ENCODE results near the gene GATA5.

The GATA5 gene

DNA sequence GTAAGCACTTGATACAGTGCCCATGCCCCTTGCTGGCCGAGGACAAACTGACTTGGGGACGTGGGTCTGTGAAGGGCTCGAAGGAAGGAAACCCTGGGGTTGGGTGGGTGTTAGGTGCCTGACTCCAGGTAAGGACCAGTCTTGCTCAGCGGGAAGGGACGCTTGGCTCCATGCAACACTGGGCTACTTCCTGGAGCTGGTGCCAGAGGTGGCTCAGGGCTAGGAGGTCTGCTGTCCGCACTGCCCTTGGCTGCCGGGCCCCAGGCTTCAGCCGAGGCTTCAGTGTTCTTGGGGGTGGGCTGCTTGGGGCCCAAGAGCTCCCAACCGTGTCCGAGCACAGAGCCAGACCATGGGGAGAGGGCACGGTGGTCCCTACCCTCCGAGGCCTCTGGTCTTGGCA is 5.3 kb downstream of the GATA5 start:
- DNase-seq = no peak

DNA sequence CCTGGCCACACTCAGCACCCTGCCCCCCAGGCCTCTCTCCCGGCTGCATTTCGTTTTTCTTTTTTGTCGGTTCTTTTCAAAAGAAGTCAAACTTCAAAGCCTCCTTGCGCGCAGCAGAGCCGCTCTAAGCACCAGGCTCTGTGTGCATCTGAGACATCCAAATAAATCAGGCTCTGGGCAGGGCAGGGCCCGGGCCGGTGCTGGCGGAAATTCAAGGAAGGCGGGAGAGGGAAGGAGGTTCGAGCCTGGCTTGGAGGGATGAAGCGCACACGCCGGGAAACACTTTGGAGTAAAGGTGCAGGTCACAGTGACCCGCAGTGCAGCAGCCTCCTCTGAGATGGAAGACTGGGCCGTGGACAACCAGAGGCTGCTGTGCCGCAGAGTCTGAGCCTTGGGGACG is 5.8 kb downstream of the GATA5 start:
- DNase-seq = no peak

DNA sequence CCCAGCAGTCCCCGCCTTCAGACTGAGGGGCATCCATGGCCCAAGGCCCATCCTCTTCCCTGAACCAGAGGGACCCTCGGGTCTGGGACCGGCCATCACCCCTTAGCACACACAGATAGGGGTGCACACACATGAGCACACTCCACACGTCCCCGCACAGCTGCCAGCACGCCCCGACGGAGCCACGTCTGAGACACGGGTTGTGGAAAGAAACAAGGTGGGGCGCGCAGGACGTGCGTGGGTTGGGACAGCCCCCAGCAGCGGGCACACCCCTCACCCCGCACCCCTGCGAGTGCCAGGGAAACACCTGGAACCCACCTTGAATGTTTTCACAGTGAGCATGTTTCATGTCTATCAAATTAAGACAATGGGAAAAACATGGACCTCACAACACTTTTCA is 6.4 kb downstream of the GATA5 start:
- DNase-seq = no peak

DNA sequence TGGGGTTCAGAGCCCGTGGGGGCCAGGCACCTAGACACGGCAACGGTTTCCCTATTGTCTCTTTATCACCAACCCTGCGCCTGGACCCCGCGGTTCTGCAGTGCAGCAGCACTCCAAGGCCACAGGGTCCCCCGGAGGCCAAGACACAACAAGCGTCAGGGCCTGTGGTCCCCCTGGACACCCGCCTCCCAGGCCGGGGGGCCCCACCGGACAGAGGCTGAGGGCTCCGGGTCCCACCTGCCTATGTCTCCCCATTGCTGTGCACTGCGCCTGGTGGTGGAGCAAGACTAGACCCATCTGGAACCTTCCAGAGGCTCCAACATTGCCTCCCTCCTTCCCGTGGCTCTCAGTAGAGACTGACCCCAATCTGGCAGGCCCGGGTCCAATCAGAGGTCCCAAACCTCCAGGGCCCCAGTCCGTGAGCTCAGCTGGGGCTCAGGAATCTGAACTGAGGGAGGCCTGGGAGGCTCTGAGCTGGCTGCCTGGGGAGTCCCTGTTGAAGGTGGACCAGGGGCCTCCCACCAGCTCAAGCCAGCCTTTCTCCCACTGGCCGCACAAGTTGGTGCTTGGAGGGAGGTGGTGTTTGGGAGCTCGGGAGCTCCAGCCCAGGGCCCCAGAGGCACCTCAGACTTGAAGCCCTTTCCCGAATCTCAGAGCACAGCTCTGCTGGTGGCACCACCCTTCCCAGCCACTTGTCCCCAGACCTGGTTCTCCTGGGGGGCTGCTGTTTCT is 8.8 kb downstream of the GATA5 start:
- no peak for DNase-seq

DNA sequence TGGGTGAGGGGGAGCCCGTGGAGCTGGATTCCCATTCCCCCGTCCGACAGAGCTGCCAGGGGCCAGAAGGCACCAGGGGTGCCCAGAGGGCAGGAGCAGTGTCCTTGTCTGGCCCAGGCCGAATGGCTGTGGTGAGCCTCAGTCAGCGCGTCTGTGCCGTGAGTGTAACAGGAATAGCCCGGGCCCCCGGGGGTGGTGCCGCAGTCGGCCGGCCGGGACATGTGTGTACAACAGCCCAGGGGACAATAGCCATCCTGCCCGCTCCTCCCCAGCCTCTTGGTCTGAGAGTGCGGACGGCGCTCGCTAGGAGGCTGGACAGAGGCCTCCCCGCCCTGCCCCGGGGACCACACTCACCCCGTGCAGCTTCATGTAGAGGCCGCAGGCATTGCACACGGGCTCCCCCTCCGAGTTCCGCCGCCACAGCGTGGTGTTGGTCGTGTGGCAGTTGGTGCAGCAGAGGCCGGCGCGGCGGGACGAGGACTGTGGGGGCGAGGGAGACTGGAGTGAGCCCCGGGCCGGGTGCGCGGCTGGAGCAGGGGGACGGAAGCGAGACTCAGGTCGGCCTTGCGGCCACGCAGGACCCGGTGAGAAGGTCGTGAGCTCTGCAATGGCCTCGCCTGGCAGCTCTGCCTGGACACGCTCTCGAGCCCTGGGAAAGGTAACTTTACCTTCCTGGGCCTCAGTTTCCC is 9.6 kb downstream of the GATA5 start:
- DNase-seq = no peak

DNA sequence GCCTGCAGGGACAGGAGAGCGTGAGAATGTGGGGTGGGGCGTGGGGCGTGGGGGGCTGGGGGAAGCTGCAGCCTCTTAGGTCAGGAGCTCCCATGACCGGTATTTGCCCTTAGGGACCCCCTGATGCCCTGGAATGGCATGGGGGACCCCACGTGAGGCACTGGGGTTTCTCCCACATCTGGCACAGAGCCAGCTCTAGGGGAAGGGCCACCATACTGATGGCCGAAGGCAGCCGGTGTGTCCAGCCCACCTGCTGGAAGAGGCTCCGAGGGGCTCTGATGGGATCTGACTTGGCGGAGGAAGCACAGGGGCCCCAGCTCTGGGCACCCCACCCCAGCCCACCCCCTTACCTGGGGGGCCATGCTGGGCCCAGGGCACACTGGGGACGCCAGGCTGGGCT is 10.8 kb downstream of the GATA5 start:
- DNase-seq = no peak

DNA sequence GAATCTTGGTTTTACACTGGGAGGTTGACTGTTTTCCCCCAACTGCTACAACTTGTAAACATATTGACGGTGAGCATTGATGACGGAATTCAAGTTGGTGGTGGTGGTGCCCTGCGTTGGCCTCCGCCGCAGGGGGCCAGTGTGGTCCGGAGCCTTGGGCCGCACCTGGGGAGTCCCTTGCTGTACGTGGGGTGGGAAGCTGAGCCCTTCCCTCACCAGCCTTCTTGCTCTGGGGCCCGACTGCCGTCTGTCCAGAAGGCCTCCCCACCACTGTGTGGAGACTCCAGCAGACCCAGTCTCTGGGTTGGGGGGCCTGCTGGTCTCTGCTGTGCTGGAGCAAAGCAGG is 11.4 kb downstream of the GATA5 start:
- DNase-seq = no peak

DNA sequence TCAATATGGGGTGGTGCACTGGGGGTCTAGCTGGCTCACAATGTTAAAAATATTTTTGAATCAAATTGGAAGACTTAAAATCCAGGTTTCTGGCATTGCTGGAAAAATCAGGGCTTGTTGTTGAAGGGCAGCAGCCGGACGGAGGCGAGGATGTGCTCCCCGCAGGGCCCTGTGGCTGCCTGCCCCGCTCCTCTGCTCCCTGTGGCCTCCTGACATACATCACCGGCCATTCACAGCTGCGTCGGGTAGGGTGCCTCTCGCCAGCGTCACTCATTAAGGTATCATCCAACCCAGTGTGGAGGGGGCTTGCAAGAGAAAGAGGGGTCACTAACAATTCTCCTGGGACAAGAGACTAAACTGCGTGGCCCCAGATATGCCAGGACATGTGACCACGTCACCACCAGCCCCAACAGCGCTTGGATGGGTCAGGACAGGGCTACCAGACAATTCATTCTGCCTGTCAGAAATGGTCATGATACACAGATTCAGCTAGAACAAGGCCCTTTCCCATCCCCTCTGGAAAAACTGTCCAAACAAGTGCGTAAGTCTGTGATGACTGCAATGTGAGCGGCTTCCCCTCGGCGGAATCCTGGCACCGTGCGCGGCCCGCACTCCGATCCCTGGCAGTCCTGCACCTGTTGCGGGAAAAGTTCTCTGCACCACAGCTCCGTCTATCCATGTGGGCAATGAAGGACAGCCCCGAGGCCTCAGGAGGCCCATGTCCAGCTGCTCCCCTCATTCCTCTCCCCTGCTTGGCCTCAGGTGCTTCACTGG is 12.0 kb downstream of the GATA5 start:
- no peak for DNase-seq

DNA sequence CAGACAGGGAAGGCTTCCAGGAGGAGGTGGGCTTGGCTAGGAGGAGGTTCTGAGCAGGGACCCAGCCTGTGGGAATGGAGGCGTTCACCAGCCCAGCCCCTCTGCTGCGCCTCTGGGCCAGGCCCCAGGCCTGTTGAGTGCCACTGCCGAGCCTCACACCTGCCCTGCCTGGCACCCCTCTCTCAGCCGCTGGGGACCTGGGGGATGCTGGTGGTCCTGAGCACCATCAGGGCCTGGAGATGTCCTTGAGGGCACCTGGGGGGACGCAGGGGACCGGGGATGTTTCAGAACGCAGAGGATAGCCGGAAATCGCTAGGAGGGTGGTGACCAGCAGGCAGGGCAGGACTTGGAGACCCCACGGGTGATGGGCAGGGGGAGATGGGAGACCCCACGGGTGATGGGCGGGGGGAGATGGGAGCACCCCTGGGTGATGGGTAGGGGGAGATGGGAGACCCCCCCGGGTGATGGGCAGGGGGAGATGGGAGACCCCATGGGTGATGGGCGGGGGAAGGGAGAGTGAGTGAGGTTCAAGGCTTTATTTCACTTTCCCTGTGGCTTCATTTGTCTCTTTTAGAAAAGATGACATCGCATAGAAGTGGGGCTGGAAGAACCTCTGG is 12.7 kb downstream of the GATA5 start:
- DNase-seq = no peak

DNA sequence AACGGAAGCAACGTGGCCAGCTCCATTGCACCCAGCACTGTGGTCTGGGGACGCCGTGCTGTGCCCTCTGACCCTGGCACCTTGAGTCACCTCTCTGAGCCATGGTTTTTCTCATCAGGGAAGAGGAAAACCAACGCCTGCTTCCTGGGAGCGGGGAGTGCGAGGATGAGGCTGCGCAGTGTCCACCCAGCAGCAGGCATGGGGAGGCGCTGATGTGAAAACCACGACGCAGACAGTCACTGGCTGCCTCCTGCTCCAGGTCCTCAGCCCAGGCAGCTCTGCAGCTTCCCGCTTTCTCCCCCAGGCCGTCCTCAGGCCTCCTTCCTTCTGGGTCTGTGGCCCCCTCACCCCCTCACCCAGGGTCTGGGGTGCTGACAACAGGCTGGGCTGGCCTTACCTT is 14.0 kb downstream of the GATA5 start:
- no peak for DNase-seq

DNA sequence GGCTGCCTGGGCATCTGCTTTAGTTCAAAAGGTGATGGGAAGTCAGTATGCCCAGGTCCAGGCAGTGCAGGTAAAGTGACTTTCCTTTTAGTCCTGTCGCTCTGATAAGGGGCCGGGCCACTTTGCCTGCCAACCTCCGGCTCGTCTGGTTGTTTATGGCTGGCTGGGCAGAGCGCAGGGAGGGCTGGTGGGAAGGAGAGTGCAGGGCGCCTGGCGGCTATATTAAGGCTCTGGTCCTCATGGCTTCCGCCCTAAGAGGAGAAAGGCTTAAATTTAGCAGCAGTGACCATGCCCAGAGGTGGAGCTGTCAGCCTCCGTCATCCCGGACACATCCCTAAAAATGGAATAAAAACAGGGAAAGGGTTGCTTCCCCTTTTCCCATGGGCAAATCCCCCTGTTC is 14.6 kb downstream of the GATA5 start:
- no peak for DNase-seq

DNA sequence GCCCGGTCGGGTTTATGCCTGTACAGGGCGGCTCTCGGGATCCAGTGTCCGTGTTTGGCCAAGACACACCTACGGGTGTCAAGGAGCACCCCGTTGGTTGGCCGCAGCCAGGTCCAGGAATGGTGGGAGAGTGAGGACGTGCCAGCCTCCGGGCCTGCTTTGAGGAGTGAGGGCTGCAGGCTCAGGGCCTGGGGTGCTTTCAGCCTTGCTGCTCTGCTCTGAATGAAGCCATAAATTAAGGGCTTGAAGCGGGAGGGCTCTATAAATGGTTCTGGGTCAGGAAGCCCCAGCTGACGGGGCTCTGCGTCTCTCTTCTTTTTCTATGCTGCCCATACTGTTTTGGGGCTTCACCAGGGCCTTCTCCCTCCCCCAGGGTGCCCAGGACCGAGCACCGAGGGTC is 15.1 kb downstream of the GATA5 start:
- DNase-seq = no peak

DNA sequence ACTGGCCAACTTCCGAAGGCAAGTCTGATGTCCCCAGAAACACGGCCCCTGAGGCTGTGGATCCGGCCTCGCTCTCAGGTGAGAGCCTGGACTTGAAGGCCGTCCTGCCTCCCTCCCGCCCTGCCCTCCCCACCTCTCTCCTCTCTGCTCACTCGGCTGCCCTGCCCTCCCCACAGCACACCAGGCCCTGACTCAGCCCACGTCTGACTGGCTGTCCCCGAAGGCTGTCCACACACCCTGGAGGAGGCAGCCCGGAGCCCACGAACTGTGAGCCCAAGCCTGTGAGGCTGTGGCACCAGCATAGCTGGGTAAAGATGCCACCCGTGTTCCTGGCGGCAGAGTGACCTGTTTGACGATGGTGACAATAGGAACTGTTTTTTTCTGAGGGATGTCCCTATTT is 16.3 kb downstream of the GATA5 start:
- no peak for DNase-seq

DNA sequence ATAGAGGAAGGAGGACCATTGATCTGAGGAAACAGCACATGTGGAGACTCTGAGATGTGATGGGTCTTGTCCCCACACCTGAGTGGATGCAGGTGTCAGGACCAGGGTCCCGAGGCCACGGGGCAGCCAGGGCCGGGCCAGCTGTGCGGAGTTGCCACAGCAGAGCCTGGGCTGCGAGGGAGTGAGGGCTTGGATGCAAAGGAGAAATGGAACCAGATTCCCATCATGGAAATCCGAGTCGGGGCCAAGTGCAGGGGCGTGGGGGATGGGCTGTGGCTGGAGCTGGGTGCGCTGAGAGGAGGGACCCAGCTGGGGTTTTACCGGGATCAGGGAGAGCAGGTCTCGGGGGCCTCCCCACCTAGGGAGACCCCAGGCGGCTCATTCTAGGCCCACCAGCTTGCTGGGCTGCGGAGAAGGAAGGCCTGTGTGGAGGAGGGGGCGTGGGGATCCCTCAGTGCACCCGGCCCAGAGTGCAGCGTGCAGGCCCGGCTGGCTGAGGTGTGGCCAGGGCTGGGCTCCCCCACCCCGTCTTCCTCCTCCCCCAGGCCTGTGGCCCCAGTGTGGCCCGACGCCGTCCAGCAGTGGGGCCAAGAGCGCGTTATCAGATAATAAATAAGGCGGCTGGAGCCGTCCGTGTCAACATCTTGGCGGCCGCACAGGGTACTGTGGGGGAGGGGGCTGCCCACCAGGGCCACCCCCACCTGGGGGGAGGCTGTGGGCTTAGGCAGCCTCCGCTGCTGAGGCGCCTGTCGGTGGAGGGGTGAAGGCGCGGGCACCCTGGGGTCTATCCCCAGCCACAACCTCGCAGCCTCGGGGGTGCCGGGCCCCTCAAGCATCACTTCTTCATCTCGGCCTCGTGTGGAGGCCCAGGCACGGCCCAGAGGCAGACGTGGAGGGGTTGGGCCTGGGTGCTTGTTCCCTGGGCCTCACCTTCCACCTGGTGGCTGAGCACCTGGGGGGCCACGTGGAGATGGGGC is 17.2 kb downstream of the GATA5 start:
- no peak for DNase-seq

DNA sequence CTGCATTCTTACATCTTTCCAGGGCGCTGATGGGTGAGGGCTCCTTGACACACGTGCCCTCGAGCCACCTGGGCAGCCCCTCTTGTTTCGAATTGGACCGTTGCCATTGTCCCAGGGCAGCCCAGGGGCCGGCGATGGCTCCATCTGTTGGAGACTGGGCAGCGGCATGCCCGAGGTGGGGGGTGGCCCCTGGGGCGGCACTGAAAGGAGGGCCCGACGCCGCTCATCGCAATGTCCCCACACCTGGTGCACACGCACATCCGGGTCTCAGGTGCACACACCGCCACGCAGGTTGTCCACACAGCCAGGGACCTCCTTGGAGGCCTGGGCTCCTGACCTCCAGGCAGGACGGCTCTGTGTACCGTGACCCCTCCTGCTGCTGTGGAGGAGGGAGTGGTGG is 18.0 kb downstream of the GATA5 start:
- no peak for DNase-seq

DNA sequence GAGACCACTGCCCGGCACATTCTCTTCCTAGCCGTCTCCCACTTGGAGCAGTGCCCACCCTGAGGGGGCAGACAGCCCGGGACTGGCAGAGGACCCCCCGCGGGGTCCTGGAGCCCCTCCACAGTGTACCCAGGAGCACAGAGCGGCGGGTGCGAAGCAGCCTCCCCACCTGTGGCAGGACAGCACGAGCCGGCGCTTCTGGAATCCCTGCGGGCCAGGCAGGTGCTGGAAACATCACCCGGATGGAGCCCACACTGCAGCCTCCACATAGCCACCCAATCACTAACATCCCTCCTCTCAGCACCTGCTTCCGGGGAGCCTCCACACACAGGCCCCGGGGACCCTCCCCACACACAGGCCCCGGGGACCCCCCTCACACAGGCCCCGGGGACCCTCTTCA is 18.7 kb downstream of the GATA5 start:
- no peak for DNase-seq

DNA sequence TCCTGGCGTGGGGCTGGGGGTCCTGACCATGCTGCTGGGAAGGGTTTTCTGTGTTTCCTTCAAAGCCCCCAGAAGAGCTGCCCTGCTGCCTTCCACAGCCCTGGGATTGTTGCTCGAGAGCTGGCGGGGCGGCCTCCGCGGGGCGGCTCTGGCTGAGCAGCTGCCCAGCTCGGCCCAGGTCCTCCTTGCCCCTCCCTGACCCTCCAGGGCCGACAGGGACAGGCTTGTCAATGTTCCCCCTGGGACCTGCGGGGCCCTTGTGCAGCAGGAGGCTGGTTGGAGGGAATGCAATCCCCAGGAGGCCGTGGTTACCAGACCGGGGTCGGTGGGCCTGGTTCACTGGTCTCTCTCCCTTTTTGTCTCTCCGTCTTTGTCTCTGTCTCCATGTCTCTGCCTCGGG is 19.9 kb downstream of the GATA5 start:
- no peak for DNase-seq

DNA sequence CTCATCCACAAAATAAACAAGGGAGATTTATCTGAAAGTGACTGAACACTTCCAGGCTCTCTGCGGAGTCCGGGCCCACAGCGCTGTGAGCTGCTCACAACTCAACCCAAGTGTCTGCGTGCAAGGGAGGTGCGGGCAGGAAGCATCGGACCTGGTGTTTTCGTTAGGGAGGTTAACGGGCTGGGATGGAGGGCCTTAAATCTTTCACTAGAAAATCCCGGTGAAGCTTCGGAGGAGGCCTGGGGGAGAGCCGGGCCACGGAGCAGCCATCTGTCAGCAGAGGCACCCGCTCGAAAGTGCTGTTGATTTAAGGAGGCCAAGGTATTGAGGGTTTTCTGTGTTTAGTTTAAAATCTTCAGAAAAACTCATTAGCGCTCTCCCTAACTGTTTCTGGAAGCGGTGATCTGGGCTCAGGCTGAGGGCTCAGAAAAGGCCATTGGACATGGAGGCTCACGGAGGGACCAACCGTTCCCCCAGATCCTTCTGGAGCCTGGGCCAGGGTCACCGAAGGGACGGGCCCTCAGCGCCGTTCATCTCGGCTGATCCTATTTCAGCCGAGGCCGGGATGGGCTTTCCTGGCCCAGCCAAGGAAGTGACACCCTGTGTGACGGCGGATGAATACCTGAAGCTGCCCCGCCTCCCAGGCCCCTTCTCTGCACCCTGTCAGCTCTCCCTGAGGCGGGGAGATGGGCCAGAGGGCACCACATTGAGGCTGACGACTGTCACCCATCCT is 20.7 kb downstream of the GATA5 start:
- no peak for DNase-seq

DNA sequence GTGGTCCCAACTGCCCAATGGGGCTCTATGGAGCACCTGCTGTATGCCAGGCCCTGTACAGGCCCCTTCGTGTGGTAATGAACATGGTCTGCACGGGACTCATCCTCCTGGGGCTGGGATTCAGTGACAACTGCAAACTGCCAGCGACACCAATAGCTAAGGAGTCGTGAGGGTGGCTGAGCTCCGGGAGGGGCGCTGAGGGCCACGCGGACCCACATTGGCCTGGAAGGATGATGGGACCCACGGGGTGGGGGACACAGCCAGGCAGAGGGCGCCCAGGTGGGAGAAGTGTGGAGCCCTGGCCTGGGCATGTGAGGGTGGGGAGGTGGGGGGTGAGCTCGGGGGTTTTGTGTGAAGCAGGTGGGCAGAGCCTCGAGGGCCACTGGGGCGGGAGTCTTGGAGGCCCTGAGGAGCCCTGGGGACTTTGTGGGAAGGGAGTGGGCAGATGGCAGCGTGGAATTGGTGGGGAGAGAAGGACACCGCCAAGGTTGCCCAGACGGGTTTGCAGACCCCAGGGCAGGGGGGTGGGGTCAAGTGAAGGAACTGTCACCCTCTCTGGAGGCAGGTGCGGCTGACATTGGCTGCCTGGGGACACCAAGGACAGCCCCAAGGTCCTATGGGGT is 22.5 kb downstream of the GATA5 start:
- DNase-seq = no peak

DNA sequence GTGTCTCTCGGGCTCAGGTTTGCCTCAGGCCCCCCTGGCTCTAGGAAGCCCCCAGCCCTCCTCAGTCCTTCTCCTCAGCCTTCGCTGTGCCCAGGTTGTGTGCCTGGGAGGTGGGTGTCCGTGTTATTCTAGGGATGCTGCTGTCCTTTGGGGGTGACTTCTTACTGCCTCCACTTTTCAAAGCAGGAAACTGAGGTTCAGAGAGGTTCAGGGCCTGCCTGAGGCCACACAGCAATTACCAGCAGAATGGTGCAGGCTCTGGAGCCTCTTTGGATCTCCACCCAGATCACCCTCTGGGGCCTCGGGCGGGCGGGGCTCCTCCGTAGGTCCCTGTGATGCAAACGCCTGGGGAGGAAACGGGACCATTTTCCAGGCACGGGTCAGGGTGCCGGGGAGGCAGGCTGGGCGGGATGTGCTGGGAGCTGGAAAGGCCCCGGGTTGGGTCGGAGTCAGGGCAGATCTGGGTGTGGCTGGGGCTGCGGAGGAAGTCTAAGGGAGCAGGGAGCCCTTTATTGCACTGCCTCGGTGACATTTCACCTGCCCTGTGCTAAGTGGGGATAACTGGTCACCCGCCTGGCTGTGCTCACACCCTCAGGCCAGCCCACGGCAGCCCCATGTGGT is 23.2 kb downstream of the GATA5 start:
- DNase-seq = no peak

DNA sequence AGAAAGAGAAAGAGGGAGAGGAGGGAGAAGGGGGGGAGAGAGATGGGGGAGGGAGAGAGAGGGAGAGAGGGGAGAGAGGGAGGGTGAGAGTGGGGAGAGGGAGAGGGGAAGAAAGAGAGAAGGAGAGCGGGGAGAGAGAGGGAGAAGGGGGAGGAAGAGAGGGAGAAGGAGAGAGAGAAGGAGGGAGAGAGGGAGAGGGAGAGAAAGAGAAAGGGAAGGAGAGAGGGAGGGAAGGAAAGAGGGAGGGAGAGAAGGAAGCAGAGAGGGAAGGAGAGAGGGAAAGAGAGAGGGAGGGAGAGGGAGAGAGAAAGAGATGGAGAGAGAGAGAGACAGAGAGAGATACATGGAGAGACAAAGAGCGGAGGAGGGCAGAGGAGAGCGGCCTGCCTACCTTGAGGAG is 23.8 kb downstream of the GATA5 start:
- DNase-seq = no peak

Data from activated CD8-positive, alpha-beta memory T cell treated with anti-CD3 and anti-CD28 coated beads for 24 hours (primary cell).